CD4-positive, alpha-beta memory T cell (primary cell): ENCODE results near the gene STIMATE. TPM values are rescaled to one million over a fixed set of nuclear protein-coding genes. Genes with fewer than 3 reads are reported as not detected.
A peak's percentile ranks its signal among the peaks of the same experiment; 100 is the strongest.

Experiments used
- CTCF ChIA-PET: fragments of 350-600 bp; sonication (Branson Sonifier 250); formaldehyde crosslinking; loops from one replicate; lab custom pipeline; 2021; ENCODE audit warnings: inconsistent platforms; ENCODE audit not compliant: partially characterized antibody; lab: Charles Lee
- POLR2A ChIA-PET: fragments of 350-600 bp; sonication (Branson Sonifier 250); formaldehyde crosslinking; loops from one replicate; lab custom pipeline; 2021; ENCODE audit not compliant: partially characterized antibody; lab: Charles Lee
- DNase-seq, 5 donors: peaks; one replicate each; pipeline versions ENCODE4 v3.0.0 to v3.0.0-alpha.2; 2020 to 2022; ENCODE audit warnings: mixed read lengths in 1 of 5
- H3K27ac ChIP-seq: one replicate; pipeline ENCODE4 v1.7.0; 2013; ENCODE audit warnings: low read depth, low read length
- H3K27me3 ChIP-seq: 2 replicates; pipeline ENCODE4 v1.7.0; 2013; ENCODE audit warnings: mild to moderate bottlenecking, low read length, moderate library complexity; ENCODE audit not compliant: insufficient read depth
- H3K36me3 ChIP-seq: 2 replicates; pipeline ENCODE4 v1.7.0; 2013; ENCODE audit warnings: mild to moderate bottlenecking, low read length, moderate library complexity; ENCODE audit not compliant: insufficient read depth
- H3K4me1 ChIP-seq: 2 replicates; pipeline ENCODE4 v1.7.0; 2013; ENCODE audit warnings: mild to moderate bottlenecking, low read length, moderate library complexity; ENCODE audit not compliant: insufficient read depth
- H3K4me3 ChIP-seq, 2 donors: one replicate each; pipeline ENCODE4 v1.7.0; 2013; ENCODE audit warnings: low read length in 2 of 2, mild to moderate bottlenecking in 1 of 2
- H3K9me3 ChIP-seq, 2 donors: one replicate each; pipeline ENCODE4 v1.7.0; 2013; ENCODE audit warnings: low read length in 2 of 2, control low read depth in 1 of 2; ENCODE audit not compliant: control insufficient read depth in 1 of 2
- H3K27ac Mint-ChIP-seq, 7 donors: one replicate each; pipeline ENCODE4 v1.8.0; 2020 to 2021; ENCODE audit warnings: mixed read lengths in 7 of 7, mild to moderate bottlenecking in 6 of 7, inconsistent platforms in 3 of 7, moderate library complexity in 3 of 7
- H3K27me3 Mint-ChIP-seq, 2 donors: one replicate each; pipeline ENCODE4 v1.8.0; 2020 to 2021; ENCODE audit warnings: mixed read lengths in 2 of 2
- H3K36me3 Mint-ChIP-seq, 2 donors: one replicate each; pipeline ENCODE4 v1.8.0; 2020 to 2021; ENCODE audit warnings: mixed read lengths in 2 of 2, inconsistent platforms in 1 of 2, mild to moderate bottlenecking in 1 of 2
- H3K4me1 Mint-ChIP-seq, 4 donors: one replicate each; pipeline ENCODE4 v1.8.0; 2020 to 2021; ENCODE audit warnings: mixed read lengths in 4 of 4, mild to moderate bottlenecking in 1 of 4
- H3K4me3 Mint-ChIP-seq, 8 donors: one replicate each; pipeline ENCODE4 v1.8.0; 2020 to 2021; ENCODE audit warnings: mixed read lengths in 8 of 8, mild to moderate bottlenecking in 7 of 8, moderate library complexity in 6 of 8, inconsistent platforms in 3 of 8
- H3K9me3 Mint-ChIP-seq, 8 donors: one replicate each; pipeline ENCODE4 v1.8.0; 2020 to 2021; ENCODE audit warnings: mixed read lengths in 8 of 8, mild to moderate bottlenecking in 5 of 8, inconsistent platforms in 3 of 8, moderate library complexity in 1 of 8
- intact Hi-C: fragments of 100-400 bp; cut with micrococcal nuclease; formaldehyde crosslinking; loops from one replicate; pipeline ENCODE4 v1.15.1; 2023
- polyA plus RNA-seq, 2 donors: library from polyadenylated mRNA; unstranded; fragments of 300-500 nt; fragmentation: Illumina TruSeq; gene quantifications; one replicate each; pipeline ENCODE4 v1.2.3, GENCODE V29; 2021
- total RNA-seq, 2 experiments: library from RNA; stranded (reverse); gene quantifications; one replicate each; pipeline ENCODE4 v1.2.3, GENCODE V29; 2021

The STIMATE gene
- total and polyA plus RNA-seq, 4 experiments from 2014 or later, result 7.7 to 58.6 (median 32.0) TPM

- Histone ChIP-seq H3K36me3 (peaks cover 24% of the 10 kb centered on the region), H3K9me3 (no peaks in the 10 kb centered on the region), H3K27me3 (no peaks in the 10 kb centered on the region), H3K4me1 (peaks cover 5% of the 10 kb centered on the region), H3K27ac (no peak overlapping the region), H3K4me3 (no peak overlapping the region)
- intact Hi-C loops, result no loop called here
- CTCF ChIA-PET, result no interaction called here
- DNase-seq, result no peak
- H3K36me3 Mint-ChIP-seq, result peaks cover 61 to 72% of the 10 kb centered on the region in 2 donors
- no peaks in the 10 kb centered on the region for H3K27me3 Mint-ChIP-seq
- H3K9me3 Mint-ChIP-seq, result no peaks in the 10 kb centered on the region
- POLR2A ChIA-PET, result interaction anchor here (1.5 kb wide), 1 partner anchor 118 kb away, joined by 4 read pairs; no protein-coding TSS in a partner anchor
- peaks cover 2 to 9% (median 5%) of the 10 kb centered on the region in 4 donors for H3K4me1 Mint-ChIP-seq
- H3K4me3 Mint-ChIP-seq, result no peak overlapping the region
- H3K27ac Mint-ChIP-seq, result peak overlapping the region in 2 of 7 donors; percentile 22 to 55
These were observed 29.2 kb upstream of the STIMATE start for GRCh38 chr3:52926554-52926953.

GRCh38 chr3:52925405-52926313 is 28.3 kb upstream of the STIMATE start:
- Mint-ChIP-seq H3K27ac (peak overlapping the region in 4 of 7 donors; percentile 18 to 55 (median 38)), H3K4me3 (no peak overlapping the region), H3K9me3 (no peaks in the 10 kb centered on the region)

GRCh38 chr3:52923963-52924362 is 26.6 kb upstream of the STIMATE start:
- no peak overlapping the region for H3K27ac ChIP-seq
- H3K4me3 ChIP-seq, result no peak overlapping the region
- H3K9me3 ChIP-seq, result no peaks in the 10 kb centered on the region
- peaks cover 6% of the 10 kb centered on the region for H3K4me1 ChIP-seq
- peak overlapping the region in 1 of 7 donors; percentile 62 for H3K27ac Mint-ChIP-seq
- no peaks in the 10 kb centered on the region for H3K27me3 Mint-ChIP-seq
- intact Hi-C loops, result no loop called here
- ChIA-PET POLR2A (no interaction called here), CTCF (interaction anchor here (0.9 to 2.2 kb wide), 2 partner anchors 11 to 47 kb away, joined by 3 to 4 read pairs; no protein-coding TSS in a partner anchor)
- no peaks in the 10 kb centered on the region for H3K27me3 ChIP-seq
- peaks cover 37% of the 10 kb centered on the region for H3K36me3 ChIP-seq
- peaks cover 2 to 9% (median 5%) of the 10 kb centered on the region in 4 donors for H3K4me1 Mint-ChIP-seq
- no peaks in the 10 kb centered on the region for H3K9me3 Mint-ChIP-seq
- H3K4me3 Mint-ChIP-seq, result no peak overlapping the region
- DNase-seq, result no peak
- H3K36me3 Mint-ChIP-seq, result peaks cover 57 to 77% of the 10 kb centered on the region in 2 donors

More at GRCh38 chr3:52925405-52926313, 28.3 kb upstream of the STIMATE start:
- H3K4me3 ChIP-seq, result no peak overlapping the region
- no peaks in the 10 kb centered on the region for H3K9me3 ChIP-seq
- intact Hi-C loops, result no loop called here
- H3K36me3 ChIP-seq, result peaks cover 24% of the 10 kb centered on the region
- no peak overlapping the region for H3K27ac ChIP-seq
- ChIA-PET CTCF (interaction anchor here (2.2 kb wide), 1 partner anchor 10 kb away, joined by 4 read pairs; no protein-coding TSS in a partner anchor), POLR2A (no interaction called here)
- H3K36me3 Mint-ChIP-seq, result peaks cover 57 to 72% of the 10 kb centered on the region in 2 donors
- H3K4me1 Mint-ChIP-seq, result peaks cover 2 to 9% (median 5%) of the 10 kb centered on the region in 4 donors
- no peak for DNase-seq
- H3K27me3 Mint-ChIP-seq, result no peaks in the 10 kb centered on the region
- peaks cover 6% of the 10 kb centered on the region for H3K4me1 ChIP-seq
- no peaks in the 10 kb centered on the region for H3K27me3 ChIP-seq

- H3K4me3 ChIP-seq, result no peak overlapping the region
- no peak for DNase-seq
- Mint-ChIP-seq H3K36me3 (peaks cover 52 to 79% of the 10 kb centered on the region in 2 donors), H3K4me3 (no peak overlapping the region), H3K27ac (peak overlapping the region in 3 of 7 donors; percentile 10 to 62 (median 22)), H3K4me1 (peaks cover 2 to 9% (median 5%) of the 10 kb centered on the region in 4 donors), H3K9me3 (no peaks in the 10 kb centered on the region), H3K27me3 (no peaks in the 10 kb centered on the region)
- peaks cover 6% of the 10 kb centered on the region for H3K4me1 ChIP-seq
- no peaks in the 10 kb centered on the region for H3K9me3 ChIP-seq
- intact Hi-C loops, result no loop called here
- POLR2A ChIA-PET, result no interaction called here
- H3K27ac ChIP-seq, result no peak overlapping the region
- CTCF ChIA-PET, result interaction anchor here (0.8 to 1.2 kb wide), 2 partner anchors 16 to 152 kb away, joined by 3 read pairs; no protein-coding TSS in a partner anchor
- H3K27me3 ChIP-seq, result no peaks in the 10 kb centered on the region
- peaks cover 33% of the 10 kb centered on the region for H3K36me3 ChIP-seq
These were observed 23.5 kb upstream of the STIMATE start for GRCh38 chr3:52920841-52921240.

GRCh38 chr3:52917044-52917443 is 19.7 kb upstream of the STIMATE start:
- peaks cover 44 to 77% of the 10 kb centered on the region in 2 donors for H3K36me3 Mint-ChIP-seq
- CTCF ChIA-PET, result no interaction called here
- no peaks in the 10 kb centered on the region for H3K9me3 Mint-ChIP-seq
- intact Hi-C loops, result no loop called here
- H3K27ac Mint-ChIP-seq, result peak overlapping the region in 1 of 7 donors; percentile 32
- POLR2A ChIA-PET, result no interaction called here
- peaks cover 54% of the 10 kb centered on the region for H3K36me3 ChIP-seq
- peaks cover 6% of the 10 kb centered on the region for H3K4me1 ChIP-seq
- H3K27ac ChIP-seq, result no peak overlapping the region
- H3K27me3 Mint-ChIP-seq, result no peaks in the 10 kb centered on the region
- H3K4me3 Mint-ChIP-seq, result no peak overlapping the region
- DNase-seq, result no peak
- H3K4me1 Mint-ChIP-seq, result peaks cover 0 to 3% (median 1%) of the 10 kb centered on the region in 4 donors
- H3K9me3 ChIP-seq, result no peaks in the 10 kb centered on the region
- H3K4me3 ChIP-seq, result no peak overlapping the region
- no peaks in the 10 kb centered on the region for H3K27me3 ChIP-seq

GRCh38 chr3:52915294-52915693 is 17.9 kb upstream of the STIMATE start:
- H3K27me3 ChIP-seq, result no peaks in the 10 kb centered on the region
- CTCF ChIA-PET, result interaction anchor here (0.5 to 1.4 kb wide), 3 partner anchors 12 to 275 kb away, joined by 3 to 6 read pairs (median 5); no protein-coding TSS in a partner anchor
- DNase-seq, result no peak
- no peaks in the 10 kb centered on the region for H3K4me1 Mint-ChIP-seq
- peaks cover 53% of the 10 kb centered on the region for H3K36me3 ChIP-seq
- POLR2A ChIA-PET, result no interaction called here
- H3K27me3 Mint-ChIP-seq, result no peaks in the 10 kb centered on the region
- H3K36me3 Mint-ChIP-seq, result peaks cover 50 to 75% of the 10 kb centered on the region in 2 donors
- no peaks in the 10 kb centered on the region for H3K9me3 ChIP-seq
- no peak overlapping the region for H3K4me3 Mint-ChIP-seq
- no peaks in the 10 kb centered on the region for H3K4me1 ChIP-seq
- no peak overlapping the region for H3K4me3 ChIP-seq
- H3K27ac ChIP-seq, result no peak overlapping the region
- intact Hi-C loops, result no loop called here
- H3K27ac Mint-ChIP-seq, result peak overlapping the region in 2 of 7 donors; percentile 34 to 56
- no peaks in the 10 kb centered on the region for H3K9me3 Mint-ChIP-seq
